HG02571 (cell line): ENCODE results near the gene OCA2.

Experiments used
- ATAC-seq: cut with Tn5 transposase; IDR thresholded peaks from one replicate; pipeline ENCODE4 v1.9.1; 2021; ENCODE audit warnings: mild to moderate bottlenecking, moderate library complexity; ENCODE audit not compliant: unreplicated experiment

The OCA2 gene

GRCh38 chr15:28005004-28005527 lies 94.0 kb downstream of the OCA2 start:
- ATAC-seq, result no peak

DNA sequence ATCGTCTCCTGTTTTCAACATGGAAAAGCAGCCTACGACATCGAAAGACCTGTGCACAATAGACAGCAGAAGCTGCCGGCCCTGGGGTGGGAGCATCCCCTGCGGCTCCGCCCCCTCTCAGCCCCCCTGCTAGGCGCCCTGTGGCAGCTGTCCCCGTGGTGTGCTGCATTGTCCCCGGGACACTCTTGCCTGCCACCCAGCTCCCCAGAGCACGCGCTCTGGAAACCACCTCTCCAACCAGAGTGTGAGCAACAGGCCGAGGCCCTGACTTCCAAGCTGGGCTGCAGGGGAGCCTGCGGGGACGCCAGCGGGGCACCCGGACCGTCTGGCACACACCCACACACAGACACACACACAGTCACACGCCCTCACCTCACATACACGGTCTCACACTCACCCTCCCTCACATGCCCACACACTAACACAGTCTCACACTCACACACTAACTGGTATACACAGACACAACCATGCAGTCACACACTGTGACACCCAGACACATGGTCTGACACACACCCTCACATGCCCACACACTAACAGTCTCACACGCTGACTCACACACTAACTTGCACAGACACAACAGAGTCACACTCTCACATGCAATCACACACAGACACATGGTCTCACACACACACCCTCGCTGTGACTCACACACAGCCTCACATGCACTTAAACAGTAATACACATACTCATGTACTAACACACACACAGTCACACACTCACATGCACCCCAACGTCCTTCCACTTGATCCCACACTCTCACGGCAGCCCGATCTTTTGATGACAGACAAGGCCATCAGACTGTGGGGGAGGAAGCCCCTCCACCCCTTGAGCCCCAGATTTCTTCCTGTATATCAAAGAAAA lies 94.7 kb downstream of the OCA2 start:
- ATAC-seq, result no peak

GRCh38 chr15:28003302-28004037 lies 95.6 kb downstream of the OCA2 start:
- no peak for ATAC-seq

DNA sequence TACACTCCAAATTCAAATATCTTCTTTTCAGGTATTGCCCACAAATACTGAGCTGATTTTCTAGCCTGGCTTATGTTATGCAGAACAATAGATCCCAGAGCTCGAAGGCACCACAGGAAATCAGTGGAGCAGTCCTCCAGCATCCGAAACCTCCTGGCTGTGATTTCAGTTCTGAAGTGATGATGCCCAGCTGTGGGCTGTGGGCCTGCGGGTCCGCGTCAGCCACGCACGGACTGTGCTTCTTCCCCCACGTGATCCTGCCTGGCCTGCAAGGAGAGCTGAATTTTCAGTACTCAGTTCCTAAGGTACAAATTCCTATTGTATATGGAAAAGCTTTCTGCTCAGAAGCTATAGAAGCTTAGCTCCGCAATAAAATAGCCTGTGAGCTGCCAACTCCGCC lies 96.2 kb downstream of the OCA2 start:
- no peak for ATAC-seq

GRCh38 chr15:28002136-28002861 lies 96.8 kb downstream of the OCA2 start:
- ATAC-seq, result no peak

- no peak for ATAC-seq
Measured at GRCh38 chr15:28001641-28002040, 97.5 kb downstream of the OCA2 start.

DNA sequence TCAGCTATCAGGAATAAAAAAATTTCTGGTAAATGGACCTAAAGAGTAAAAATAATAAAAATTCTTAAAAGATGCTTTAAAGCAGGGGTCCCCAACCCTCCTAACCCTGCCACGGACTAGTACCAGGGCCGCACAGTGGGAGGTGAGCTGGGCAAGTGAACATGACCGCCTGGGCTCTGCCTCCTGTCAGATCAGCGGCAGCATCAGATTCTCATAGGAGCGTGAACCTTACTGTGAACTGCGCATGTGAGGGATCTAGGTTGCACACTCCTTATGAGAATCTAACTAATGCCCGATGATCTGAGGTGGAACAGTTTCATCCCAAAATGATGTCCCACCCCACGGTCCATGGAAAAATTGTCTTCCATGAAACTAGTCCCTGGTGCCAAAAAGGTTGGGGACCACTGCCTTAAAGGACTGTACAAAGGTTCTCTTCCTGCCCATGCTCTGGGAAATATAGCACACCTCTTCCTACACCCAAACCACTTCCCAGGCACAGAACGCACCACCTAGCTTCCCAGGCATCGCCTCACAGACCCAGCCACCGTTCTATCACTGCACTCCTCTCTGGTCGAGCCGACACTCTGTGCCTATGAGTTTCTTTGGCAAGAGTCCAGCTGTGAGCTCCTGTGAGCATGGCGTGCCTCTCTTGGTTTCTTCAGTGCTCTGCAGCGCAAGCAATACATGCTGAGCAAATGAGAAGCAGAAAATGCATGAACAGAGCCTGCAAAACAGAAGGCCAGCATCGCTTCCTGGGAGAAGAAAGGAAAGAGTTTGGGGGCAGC lies 104.9 kb downstream of the OCA2 start:
- ATAC-seq, result no peak

DNA sequence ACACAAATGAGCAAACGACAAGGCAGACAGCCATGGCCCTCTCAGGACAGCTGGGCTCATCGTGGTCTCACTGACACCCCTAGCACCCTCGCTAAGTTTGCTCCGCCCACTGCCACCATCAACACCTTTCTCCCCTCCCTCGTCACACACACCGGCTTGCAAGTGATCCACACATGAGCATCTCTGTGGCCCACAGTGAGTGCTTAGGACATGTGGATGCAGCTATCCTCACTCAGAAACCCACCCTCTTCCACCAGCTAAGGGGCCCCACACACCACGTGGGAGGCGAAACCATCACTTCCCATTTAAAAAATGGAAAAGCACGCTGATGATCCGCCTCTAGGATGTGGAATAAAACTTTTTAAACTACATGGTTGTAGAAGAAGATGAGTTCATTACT lies 105.6 kb downstream of the OCA2 start:
- ATAC-seq, result no peak

DNA sequence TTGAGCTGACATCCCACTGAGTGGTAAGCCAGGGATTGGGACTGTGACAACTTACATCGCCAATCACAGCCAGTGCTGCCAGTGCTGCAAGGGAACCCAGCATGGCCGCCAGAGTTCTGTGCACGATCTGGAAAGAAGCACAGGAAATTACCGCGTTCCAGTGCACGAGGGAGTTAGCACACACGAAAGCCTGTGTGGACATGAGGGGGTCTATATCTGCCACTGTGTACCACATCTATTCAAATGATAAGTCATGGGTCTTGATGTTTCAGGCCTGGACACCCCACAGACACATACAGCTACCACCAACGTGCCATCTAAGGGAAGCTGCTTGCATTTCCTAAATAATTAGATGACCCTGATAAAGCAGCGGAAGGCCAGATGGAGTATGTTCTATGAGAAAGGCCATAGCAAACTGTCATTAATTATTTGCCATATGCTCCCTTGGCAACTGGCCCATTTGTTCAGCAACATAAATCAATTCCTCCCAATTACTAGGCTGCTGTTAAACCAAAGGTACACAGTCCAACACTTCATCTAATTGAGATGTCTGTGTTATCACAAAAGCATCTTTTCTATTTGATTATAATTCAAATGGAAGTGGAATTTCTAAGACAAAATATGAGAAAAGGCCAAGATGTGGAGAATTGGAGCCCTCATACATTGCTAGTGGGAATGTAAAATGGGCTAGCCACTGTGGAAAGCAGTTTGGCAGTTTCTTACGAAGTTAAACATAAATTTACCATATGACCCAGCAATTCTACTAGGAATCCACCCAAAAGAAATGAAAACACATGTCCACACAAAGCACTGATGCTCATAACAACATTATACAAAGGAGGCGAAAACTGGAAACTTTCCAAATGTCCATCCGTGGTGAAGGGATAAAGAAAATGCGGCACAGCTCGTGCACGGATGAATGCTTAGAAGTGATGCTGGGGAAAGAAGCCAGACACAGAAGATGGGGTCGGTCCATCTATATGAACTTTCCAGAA lies 108.3 kb downstream of the OCA2 start:
- ATAC-seq, result no peak

- no peak for ATAC-seq
Measured at GRCh38 chr15:27989838-27990237, 109.3 kb downstream of the OCA2 start.

GRCh38 chr15:27989427-27989826 lies 109.7 kb downstream of the OCA2 start:
- ATAC-seq, result no peak

DNA sequence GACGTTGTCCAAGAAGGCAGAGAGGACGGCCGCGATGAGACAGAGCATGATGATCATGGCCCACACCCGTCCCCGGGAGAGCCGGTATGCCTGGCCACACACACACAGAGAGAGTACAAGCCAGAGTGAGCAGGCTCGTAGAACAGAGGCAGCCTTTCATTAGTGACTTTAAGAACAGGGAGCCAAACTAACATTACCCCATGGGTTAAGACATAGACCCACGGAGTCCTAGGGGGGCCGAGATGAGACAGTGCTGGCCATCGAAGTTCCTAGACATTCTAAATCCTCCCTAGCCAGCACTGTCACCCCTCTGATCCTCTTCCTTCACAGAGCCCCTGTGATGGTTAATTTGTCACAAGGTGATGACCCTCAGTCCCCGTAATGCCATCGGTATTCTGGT lies 114.0 kb downstream of the OCA2 start:
- ATAC-seq, result no peak

- ATAC-seq, result no peak
Measured at GRCh38 chr15:27983496-27983895, 115.6 kb downstream of the OCA2 start.

DNA sequence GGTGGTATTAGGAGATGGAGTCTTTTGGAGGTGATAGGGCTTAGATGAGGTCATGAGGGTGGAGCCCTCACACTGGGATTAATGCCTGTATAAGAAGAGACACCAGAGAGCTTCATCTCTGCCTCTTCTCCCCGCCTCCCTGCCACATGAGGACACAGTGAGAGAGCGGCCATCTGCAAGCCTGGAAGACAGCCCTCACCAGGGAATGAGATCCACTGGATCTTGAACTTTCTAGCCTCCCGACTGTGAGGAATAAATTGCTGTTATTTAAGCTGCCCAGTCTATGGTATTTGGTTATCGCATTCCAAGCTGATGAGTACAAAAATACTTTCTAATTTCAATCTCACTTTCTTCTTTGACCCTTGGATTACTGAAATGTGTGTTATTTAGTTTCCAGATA lies 121.4 kb downstream of the OCA2 start:
- ATAC-seq, result no peak

DNA sequence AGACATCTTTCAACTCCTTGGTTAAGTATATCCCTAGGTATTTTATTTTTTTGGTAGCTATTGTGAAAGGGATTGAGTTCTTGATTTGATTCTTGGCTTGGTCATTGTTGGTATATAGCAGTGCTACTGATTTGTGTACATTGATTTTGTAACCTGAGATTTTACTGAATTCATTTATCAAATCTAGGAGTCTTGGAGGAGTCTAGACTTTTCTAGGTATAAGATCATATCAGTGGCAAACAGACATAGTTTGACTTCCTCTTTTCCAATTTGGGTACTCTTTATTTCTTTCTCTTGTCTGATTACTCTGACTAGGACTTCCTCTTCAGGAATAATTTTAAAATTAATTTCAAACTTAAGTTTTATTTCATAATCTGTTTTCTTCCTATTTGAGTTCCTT lies 125.2 kb downstream of the OCA2 start:
- ATAC-seq, result no peak

- ATAC-seq, result no peak
Measured at GRCh38 chr15:27970661-27971392, 128.3 kb downstream of the OCA2 start.

DNA sequence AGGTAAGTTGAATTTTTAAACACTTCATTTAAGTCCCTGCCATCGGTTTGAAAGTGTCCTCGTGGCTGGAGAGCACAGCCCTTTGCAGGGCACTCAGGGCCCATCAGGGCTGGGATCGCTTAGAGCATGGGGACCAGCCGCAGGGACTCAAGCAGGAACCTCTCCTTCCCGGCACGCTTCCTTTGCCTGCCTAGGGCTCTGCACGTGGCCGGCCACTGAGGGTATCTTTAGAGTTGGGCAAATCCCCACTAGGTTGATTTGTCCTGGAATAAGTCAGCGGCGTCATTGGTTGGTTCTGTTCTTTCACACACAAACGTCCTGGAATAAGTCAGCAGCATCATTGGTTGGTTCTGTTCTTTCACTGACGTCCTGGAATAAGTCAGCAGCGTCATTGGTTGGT lies 131.6 kb downstream of the OCA2 start:
- no peak for ATAC-seq

- ATAC-seq, result no peak
Measured at GRCh38 chr15:27965546-27965945, 133.6 kb downstream of the OCA2 start.

DNA sequence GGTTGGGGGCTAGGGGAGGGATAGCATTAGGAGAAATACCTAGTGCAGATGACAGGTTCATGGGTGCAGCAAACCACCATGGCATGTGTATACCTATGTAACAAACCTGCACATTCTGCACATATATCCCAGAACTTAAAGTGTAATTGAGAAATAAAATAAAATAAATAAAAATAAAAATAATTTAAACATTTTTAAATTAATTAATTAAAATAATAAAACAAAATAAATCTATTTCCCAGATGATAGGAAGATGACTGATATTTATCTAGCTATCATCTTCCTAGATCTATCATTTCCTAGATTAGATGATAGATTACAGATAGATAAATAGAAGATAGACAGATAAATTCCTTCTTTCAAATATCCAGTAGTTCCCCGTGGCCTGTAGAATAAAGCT lies 137.3 kb downstream of the OCA2 start:
- ATAC-seq, result no peak
